ENCODE measurements around the gene CCZ1B. TPM values are rescaled to one million over a fixed set of nuclear protein-coding genes. Genes with fewer than 3 reads are reported as not detected.
"Not testable (repeated sequence)": the region's sequence is repeated elsewhere in the genome, so short reads cannot be mapped to it uniquely, and the experiment has no call there.

CCZ1B gene
- total and polyA plus RNA-seq, 9 donors = 19.2 to 63.7 (median 43.0) TPM

DNA sequence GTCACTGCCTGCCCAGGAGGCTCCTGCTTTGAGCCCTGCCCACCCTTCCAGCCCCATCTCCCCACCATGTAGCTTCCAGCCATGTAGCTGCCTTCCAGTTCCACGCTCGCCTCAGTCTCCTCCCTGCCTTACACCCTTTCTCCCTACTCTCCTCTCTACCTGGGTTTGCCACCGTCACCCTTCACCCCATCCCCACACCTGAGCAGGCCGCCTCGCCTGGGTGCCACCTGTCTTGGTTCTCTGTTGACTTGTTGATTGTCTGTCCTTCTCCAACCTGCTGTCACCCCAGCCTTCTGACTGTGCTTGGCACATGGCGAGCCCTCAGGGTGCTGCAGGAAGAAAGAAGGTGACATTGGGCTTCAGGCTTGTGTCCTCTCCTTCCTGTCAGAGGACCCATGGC, 75.9 kb downstream of the CCZ1B start:
- H3K4me1 ChIP-seq (ENCODE audit: insufficient read depth); H3K4me3 ChIP-seq; DNase-seq; intact Hi-C loops (cut with DNase I); H3K27me3 ChIP-seq; H3K27ac ChIP-seq; H3K9me3 ChIP-seq; H3K36me3 ChIP-seq: not testable (repeated sequence)
- 94 to 98% (median 94%) methylated on average over 3 to 6 of the region's 6 CpGs for WGBS, 3 donors

DNA sequence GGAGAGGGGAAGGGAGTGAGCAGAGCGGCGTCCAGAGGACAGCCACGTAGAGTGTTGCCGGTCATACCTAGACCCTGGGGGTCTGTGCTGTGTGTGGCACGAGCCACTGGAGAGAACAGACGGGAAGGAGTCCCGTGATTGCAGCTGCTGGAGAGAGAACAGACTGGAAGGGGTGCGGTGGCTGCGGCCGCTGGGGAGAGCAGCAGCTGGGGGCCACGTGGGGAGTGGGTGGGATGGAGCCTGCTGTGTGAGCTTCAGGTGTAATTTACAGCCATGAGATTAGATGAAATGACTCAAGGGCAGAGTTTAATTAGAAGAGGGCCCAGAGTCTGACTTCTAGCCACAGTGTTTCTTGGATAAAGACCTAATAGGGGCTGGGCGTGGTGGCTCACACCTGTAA, 76.7 kb downstream of the CCZ1B start:
- H3K9me3 ChIP-seq; DNase-seq; H3K4me1 ChIP-seq (ENCODE audit: insufficient read depth); H3K27ac ChIP-seq; H3K27me3 ChIP-seq; H3K4me3 ChIP-seq; intact Hi-C loops (cut with DNase I); H3K36me3 ChIP-seq: not testable (repeated sequence)
- 66 to 76% (median 73%) methylated on average over 6 to 7 of the region's 12 CpGs for WGBS, 3 donors

Other genes with a start within 250 kb of the CCZ1B start
- gene ZDHHC4, start 248.8 kb downstream of the CCZ1B start, total RNA-seq = 10 to 100 TPM; 35.9 to 57.9 (median 47.8) TPM
- gene ZDHHC4, start 248.8 kb downstream of the CCZ1B start, polyA plus RNA-seq = 10 to 100 TPM; 42.4 to 92.0 TPM
- 10 to 100 TPM; 20.3 to 35.0 (median 30.4) TPM for gene INTS15, start 236.3 kb downstream of the CCZ1B start, total RNA-seq
- 10 to 100 TPM; 20.9 to 24.8 TPM for gene INTS15, start 236.3 kb downstream of the CCZ1B start, polyA plus RNA-seq
- 10 to 100 TPM; 16.5 to 25.9 (median 22.2) TPM for gene ZNF853, start 210.7 kb downstream of the CCZ1B start, total RNA-seq
- 10 to 100 TPM in 1 of 2 donors, 1 to 10 TPM in 1; 9.1 to 14.5 TPM for gene ZNF853, start 210.7 kb downstream of the CCZ1B start, polyA plus RNA-seq
- gene ZNF316, start 189.0 kb downstream of the CCZ1B start, total RNA-seq = 10 to 100 TPM; 14.5 to 36.4 (median 28.4) TPM
- 10 to 100 TPM; 11.5 to 17.6 TPM for gene ZNF316, start 189.0 kb downstream of the CCZ1B start, polyA plus RNA-seq
- 10 to 100 TPM; 17.0 to 33.7 (median 29.0) TPM for gene ZNF12, start 119.3 kb downstream of the CCZ1B start, total RNA-seq
- gene ZNF12, start 119.3 kb downstream of the CCZ1B start, polyA plus RNA-seq = 10 to 100 TPM; 14.1 to 14.9 TPM
- gene RSPH10B2, start 72.2 kb downstream of the CCZ1B start, total RNA-seq = 10 to 100 TPM in 1 of 7 donors, 1 to 10 TPM in 1, under 1 TPM in 3, not detected in 2; 0.28 to 14.7 (median 0.79) TPM
- under 1 TPM; 0.07 to 0.19 TPM for gene RSPH10B2, start 72.2 kb downstream of the CCZ1B start, polyA plus RNA-seq